ENCODE data around the gene SEMA3F. TPM values are rescaled to one million over a fixed set of nuclear protein-coding genes. Genes with fewer than 3 reads are reported as not detected.

SEMA3F gene
- total RNA-seq, 1 donor from 2014 or later, result 14.5 TPM

DNA sequence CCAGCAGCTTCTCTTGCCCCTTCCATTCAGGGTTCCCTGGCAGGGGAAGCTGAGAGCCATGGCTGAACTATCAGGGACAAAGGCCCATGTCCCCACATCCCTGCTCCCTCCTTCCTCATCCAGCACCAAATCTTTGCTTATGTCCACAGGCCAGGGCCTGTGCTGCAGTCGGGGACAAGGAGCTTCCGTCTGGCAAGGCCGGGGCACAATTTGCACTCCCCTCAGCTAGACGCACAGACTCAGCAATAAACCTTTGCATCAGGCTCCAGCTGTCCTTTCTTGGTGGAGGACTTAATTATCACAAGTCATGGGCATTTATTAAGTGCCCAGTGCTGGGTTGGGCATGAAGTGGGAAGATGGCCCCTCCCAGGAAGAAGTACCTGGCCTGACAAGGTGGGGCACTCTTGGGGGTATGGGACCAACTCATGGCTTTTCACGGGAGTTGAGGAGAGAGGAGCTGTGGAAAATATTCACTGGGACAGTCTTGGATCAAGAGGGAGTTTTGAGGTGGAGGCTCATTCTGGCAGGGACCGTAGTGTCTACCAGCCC lies 41.2 kb downstream of the SEMA3F start:
- Mint-ChIP-seq H3K27ac (peak overlapping the region; percentile 78), H3K9me3 (no peaks in the 10 kb centered on the region), H3K4me3 (no peak overlapping the region), H3K4me1 (no peaks in the 10 kb centered on the region), H3K27me3 (ENCODE audit: insufficient read depth, low read depth) (peaks cover 10% of the 10 kb centered on the region), H3K36me3 (no peaks in the 10 kb centered on the region)
- no peak for DNase-seq (ENCODE audit: low spot score)
- Histone ChIP-seq H3K4me2 (no peak overlapping the region), H3K9ac (no peak overlapping the region), H3K9me3 (ENCODE audit: low read depth) (no peaks in the 10 kb centered on the region), H3F3A (ENCODE audit: low read depth) (no peaks in the 10 kb centered on the region), H3K27me3 (peaks cover 32% of the 10 kb centered on the region), H4K20me1 (ENCODE audit: low read depth) (no peaks in the 10 kb centered on the region), H3K27ac (no peak overlapping the region), H3K4me1 (no peaks in the 10 kb centered on the region), H3K79me2 (ENCODE audit: low read depth) (no peaks in the 10 kb centered on the region), H3K4me3 (no peak overlapping the region), H2AFZ (replicated peaks) (no peak overlapping the region), H3K36me3 (no peaks in the 10 kb centered on the region)
- no peak for TF ChIP-seq EZH2 (IDR thresholded peaks at IDR 0.05)
- TF ChIP-seq EZH2phosphoT487 (IDR thresholded peaks at IDR 0.05), result no peak
- no peak for TF ChIP-seq CTCF (IDR thresholded peaks at IDR 0.05)

DNA sequence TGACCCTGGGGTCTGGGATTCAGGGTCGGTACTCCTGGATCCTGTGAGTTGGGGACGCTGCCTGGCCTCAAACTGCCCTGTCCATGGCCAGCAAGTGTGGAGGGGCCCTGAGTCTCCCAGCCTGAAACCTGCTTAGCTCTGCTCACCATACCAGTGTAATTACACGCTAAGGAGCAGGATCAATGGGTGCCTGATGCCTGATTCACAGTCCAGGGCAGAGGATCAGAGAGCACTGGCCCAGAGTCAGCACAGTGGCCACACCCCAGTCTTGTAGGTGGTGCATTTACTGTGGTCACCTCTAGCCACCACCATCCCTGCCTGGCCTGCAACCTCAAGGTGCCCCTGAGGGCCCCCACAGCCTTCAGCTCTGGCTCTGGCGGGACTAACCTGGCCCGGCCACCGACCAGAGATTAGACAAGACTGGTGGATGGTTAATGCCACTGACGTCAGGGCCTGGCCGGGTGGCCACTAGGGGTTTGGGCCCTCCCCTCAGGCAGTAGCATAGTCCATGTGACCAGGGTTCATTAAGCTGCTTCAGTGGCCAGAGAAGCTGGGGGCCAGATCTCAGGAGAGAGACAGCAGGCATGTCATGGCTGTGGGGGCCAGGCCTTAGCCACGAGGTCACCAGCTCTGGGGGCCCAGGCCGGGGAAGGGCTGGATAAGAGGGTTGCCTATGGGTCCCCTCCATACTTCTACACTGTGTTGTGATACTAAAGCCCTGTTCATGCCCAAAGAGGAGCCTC lies 46.6 kb downstream of the SEMA3F start:
- Mint-ChIP-seq H3K36me3 (no peaks in the 10 kb centered on the region), H3K27ac (no peak overlapping the region)
- H3K27me3 ChIP-seq, result peaks cover 32% of the 10 kb centered on the region

DNA sequence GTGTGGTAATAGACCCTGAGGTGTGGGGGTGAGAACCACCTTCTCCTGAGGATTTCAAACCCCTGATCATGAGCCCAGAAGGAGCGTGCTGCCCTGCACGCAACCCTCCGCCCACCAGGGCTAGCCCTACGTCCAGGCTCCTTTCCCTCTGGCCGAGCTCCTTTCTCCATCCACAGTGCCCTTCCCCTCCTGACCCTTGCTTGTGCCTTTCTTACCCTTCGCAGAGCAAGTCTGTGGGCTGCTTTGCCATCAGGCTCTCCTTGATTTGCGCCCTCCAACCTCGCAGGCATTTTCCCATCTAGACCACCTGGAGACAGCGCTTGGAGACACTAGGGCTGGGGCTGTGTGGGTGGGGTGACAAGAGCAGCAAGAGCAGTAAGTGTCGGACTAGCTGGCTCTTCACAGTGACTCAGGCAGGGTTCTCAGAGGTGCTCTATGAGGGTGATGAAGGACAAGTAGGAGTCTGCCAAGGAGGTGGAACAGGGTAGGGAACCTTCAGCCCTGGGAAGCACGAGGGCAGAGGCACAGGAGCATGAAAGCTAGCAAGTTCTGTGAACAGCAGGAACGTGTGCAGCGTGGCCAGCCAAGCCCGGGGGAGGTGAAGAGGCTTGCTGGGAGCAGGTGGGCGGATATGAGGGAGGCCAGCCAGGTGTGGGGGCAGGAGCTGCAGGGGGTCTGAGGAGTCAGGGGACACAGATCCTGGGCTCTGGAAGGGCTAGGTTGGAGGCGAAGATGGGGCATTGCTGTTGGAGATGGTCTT lies 47.4 kb downstream of the SEMA3F start:
- no peaks in the 10 kb centered on the region for H3K36me3 Mint-ChIP-seq
- peak overlapping the region; percentile 81 for H3K27ac Mint-ChIP-seq
- peak overlapping the region; percentile 71 for H3K4me3 Mint-ChIP-seq
- Histone ChIP-seq H2AFZ (replicated peaks) (no peak overlapping the region), H3K27ac (no peak overlapping the region), H3K4me1 (peaks cover 12% of the 10 kb centered on the region), H4K20me1 (ENCODE audit: low read depth) (no peaks in the 10 kb centered on the region), H3K4me2 (no peak overlapping the region), H3K27me3 (peaks cover 40% of the 10 kb centered on the region), H3K9me3 (ENCODE audit: low read depth) (no peaks in the 10 kb centered on the region), H3K36me3 (no peaks in the 10 kb centered on the region), H3F3A (ENCODE audit: low read depth) (peaks cover 10% of the 10 kb centered on the region), H3K9ac (no peak overlapping the region), H3K79me2 (ENCODE audit: low read depth) (no peaks in the 10 kb centered on the region), H3K4me3 (no peak overlapping the region)
- TF ChIP-seq CTCF (IDR thresholded peaks at IDR 0.05) (no peak), EZH2 (IDR thresholded peaks at IDR 0.05) (no peak), EZH2phosphoT487 (IDR thresholded peaks at IDR 0.05) (no peak)
- H3K4me1 Mint-ChIP-seq, result peaks cover 20% of the 10 kb centered on the region
- DNase-seq (ENCODE audit: low spot score), result no peak
- peaks cover 30% of the 10 kb centered on the region for H3K27me3 Mint-ChIP-seq (ENCODE audit: insufficient read depth, low read depth)
- H3K9me3 Mint-ChIP-seq, result no peaks in the 10 kb centered on the region

More for the DNA sequence above, 46.6 kb downstream of the SEMA3F start:
- Mint-ChIP-seq H3K4me3 (no peak overlapping the region), H3K4me1 (peaks cover 20% of the 10 kb centered on the region), H3K27me3 (ENCODE audit: insufficient read depth, low read depth) (peaks cover 27% of the 10 kb centered on the region), H3K9me3 (no peaks in the 10 kb centered on the region)
- H2AFZ ChIP-seq (replicated peaks), result peak overlapping the region; percentile 5
- H3F3A ChIP-seq (ENCODE audit: low read depth), result peaks cover 8% of the 10 kb centered on the region
- H3K27ac ChIP-seq, result no peak overlapping the region
- H3K4me1 ChIP-seq, result peaks cover 12% of the 10 kb centered on the region
- TF ChIP-seq EZH2phosphoT487 (IDR thresholded peaks at IDR 0.05) (no peak), CTCF (IDR thresholded peaks at IDR 0.05) (peak; percentile 11)
- H4K20me1 ChIP-seq (ENCODE audit: low read depth), result no peaks in the 10 kb centered on the region
- H3K36me3 ChIP-seq, result no peaks in the 10 kb centered on the region
- no peak overlapping the region for H3K4me3 ChIP-seq
- DNase-seq (ENCODE audit: low spot score), result no peak
- no peak overlapping the region for H3K9ac ChIP-seq
- no peaks in the 10 kb centered on the region for H3K9me3 ChIP-seq (ENCODE audit: low read depth)
- no peaks in the 10 kb centered on the region for H3K79me2 ChIP-seq (ENCODE audit: low read depth)
- H3K4me2 ChIP-seq, result no peak overlapping the region
